HG03354 (cell line): ENCODE measurements around the gene TMEM205.
"Not testable (repeated sequence)": the region's sequence is repeated elsewhere in the genome, so short reads cannot be mapped to it uniquely, and the experiment has no call there.

Source experiments
- ATAC-seq: cut with Tn5 transposase; IDR thresholded peaks from one replicate; pipeline ENCODE4 v1.9.1; 2021; ENCODE audit warnings: mild to moderate bottlenecking; ENCODE audit not compliant: unreplicated experiment, poor library complexity, severe bottlenecking

Gene TMEM205

GRCh38 chr19:11346104-11346940, at the start of gene TMEM205, which contains the start of gene CCDC159:
TSS of gene TMEM205 (minus strand) at chr19:11346268. CDS start at chr19:11345619, 649 bp downstream.
TSS of gene CCDC159 (plus strand) at chr19:11346519. CDS start at chr19:11346607, 88 bp downstream.
- ATAC-seq = peak; percentile 90

DNA sequence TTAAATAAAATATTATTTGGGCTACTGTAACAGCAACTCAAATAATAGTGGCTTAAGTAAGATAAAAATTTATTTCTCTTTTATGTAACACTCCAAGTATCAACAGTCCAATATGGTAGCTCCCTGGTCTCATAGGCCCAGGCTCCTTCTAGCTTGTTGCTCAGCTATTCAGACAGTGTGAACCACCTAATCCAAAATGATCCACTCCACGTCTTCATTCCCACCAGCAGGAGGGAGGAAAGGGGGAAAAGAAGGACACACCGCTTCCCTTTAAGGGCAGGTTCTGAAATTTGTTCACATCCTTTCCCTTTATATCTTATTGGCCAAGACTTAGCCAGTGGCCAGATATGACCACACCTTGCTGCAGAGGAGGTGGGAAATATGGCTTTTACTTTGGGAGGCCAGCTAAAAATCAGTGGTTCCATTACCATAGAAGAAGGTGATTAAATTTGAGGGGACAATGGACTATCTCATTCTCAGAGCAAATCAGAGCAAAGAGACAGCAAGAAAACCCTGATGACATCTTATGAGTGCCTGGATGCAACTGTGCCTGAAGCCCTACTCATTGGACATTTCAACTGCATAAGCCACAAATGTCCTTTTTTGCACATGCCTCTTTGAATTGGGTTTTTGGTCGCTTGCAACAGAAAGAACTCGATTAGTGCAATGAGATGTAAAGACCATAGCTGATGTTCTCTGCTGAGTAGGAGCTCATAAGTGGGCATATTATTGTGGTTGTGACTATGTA, 45.0 kb upstream of the TMEM205 start:
- ATAC-seq = no peak

DNA sequence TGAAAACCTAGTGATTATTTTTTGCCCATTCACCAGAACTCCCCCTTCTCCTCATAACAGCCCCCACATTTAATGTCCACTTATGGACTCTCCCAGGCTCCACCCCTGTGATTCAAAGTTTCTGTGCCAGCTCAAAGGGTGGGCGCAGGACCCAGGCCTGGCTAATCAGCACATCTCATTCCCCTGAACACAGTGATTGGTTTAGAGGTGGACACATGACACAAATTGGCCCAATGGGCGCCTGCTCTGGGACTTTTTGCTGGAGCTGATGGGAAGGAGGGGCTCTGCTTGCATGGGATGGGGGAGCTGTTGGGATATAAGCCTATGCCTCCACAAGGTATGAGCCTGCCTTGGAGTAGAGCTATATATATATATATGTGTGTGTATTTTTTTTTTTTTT, 44.3 kb upstream of the TMEM205 start:
- ATAC-seq = no peak

GRCh38 chr19:11387162-11388034, 41.3 kb upstream of the TMEM205 start:
- ATAC-seq = no peak

- no peak for ATAC-seq
Observed at GRCh38 chr19:11384778-11385129, 38.7 kb upstream of the TMEM205 start.

DNA sequence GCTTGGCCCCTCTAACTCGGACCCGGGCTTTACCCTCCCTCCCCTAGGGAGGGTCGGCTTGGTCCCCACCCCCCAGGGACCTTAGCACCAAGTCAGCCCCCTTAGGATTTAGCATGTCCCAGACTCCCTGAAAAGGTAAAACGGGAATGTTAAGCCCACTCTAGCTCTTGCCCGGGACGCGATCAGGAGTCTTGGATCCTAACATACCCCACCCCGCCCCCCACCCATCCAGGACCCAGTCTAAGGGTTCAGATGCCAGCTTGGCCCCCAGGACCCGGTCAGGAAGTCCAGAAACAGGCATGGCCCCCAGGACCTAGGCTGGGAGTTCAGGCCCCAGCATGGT, 37.6 kb upstream of the TMEM205 start:
- no peak for ATAC-seq

DNA sequence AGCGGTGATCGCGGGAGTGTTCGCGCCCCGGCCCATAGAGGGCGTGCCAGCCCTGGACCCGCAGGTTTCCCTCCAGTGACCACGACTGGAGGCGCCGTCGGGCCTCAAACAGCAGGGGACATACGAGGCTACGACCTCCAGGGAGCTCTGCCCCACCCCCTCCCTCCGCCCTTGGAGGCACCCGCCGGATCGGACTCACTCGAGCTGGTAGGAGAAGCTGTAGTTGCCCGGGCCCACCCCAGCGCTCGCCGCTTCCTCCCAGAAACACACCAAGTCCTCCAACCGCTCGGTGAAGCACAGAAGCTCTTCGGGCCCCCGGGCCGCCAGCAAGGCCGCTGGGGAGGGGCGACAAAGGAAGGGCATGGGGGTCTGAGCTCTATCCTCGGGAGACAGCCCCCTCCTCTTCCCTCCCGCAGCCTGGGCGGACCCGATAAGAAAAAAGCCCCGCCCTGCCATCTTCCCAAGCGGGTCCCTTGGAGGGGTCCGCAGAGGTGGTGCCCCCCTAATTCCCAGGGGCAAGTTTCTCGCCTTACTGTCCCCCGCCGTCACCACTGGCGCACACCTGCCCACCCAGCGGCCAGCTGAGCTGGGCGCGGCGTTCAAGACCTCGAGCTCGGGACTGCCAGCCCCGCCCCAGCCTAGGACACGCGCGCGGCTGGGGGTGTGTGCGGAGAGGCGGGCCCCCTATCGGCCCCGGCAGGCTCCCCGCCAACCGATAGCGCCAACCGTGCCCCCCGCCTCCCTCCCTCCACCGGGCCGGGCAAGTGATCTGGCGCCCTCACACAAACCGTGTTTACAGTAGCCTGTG, 37.0 kb upstream of the TMEM205 start:
- ATAC-seq = no peak

DNA sequence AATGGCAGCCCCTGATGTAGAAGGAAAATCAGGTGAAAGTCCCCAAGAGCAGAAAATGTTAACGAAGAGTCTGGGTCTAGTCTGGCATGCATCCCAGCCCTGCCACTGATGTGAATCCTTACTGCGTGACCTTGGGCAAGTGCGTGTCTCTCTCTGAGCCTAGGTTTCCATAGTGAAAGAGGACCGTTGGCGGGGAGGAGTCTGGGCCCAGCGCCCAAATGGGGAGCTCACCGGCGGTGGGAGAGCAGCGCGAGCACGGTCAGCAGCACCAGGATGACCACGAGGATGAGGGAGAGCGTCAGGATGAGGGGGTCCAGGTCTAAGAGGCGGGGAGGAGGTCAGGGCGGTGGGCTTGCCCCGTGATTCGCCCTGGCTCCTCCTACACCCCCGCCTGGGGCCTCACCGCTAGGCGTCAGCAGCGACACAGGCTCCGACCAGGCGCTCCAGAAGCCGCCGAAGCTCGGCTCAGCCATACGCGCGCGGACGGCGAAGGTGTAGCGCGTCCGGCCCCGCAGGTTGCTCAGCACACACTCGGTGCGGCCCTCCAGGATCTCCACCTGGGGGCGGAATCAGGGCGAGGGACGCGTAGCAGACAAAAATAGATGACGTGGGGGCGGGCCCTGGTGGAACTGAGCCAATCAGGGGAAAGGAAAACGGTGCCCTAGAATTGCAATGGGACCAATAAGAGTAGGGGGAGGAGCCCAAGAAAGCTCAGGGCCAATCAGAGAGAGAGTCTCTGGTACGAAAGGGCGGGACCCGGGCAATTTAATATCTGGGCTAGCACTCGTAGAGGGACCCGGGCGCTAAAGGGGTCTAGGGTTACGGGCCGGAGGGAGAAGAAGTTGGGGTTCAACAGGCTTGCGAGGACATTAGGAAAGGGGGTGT, 34.8 kb upstream of the TMEM205 start:
- ATAC-seq = peak; percentile 85

- ATAC-seq = no peak
Observed at GRCh38 chr19:11379857-11380350, 33.8 kb upstream of the TMEM205 start.

GRCh38 chr19:11379269-11379845, 33.3 kb upstream of the TMEM205 start:
- ATAC-seq = not testable (repeated sequence)

DNA sequence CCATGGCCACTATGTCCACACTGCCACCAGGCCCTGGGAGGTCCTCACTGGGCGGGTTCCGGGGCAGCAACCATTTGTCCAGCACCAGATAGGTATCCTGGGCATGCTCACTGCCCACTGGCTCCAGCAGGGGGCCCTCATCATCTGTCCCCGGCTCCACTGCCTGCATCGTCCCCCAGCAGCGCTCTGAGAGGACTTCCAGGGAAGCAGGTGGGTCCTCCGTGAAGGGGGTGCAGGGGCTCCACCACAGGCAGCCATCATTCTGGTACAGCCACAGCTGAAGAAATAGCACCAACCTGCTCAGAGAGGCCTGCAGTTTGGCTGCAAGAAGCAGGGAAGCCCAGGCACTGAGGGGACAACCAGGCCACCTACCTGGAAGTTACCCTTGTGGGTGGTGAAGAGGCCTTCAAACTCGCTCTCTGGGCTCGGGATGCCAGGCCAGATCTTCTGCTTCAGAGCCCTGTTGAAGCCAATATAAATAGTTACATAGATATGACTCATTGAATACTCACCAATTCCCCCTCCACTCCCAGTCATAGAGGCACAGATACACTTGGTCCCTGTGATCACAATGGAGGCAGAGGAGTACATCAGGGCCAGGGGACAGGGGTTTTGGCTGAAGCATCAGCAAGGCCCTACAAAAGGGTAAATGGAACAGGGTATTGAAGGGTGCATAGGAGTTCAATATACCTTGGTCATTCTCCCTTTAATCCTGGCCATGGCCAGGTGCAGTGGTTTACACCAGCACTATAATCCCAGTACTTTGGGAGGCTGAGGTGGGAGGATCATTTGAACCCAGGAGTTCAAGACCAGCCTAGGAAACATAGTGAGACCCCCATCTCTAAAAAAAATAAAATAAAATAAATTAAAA, 32.5 kb upstream of the TMEM205 start:
- ATAC-seq = no peak

DNA sequence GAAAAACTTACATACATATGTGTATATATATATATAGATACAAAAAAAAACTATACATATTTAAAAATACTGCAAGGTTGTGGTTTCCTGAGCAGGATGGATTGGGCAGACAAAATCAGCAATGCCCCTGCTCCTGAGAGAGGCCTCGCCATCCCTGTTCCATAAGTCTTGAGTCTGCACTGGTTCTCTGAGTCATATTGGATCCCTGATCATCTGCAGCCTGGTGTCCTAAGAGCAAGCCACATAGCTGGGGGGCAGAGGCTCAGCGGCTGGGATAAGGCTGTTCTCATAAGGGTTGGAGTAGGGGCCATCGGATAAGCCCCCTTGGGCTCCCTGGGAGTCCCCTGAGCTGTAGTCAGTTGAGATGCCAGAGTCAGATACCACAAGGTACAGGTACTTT, 31.7 kb upstream of the TMEM205 start:
- no peak for ATAC-seq

DNA sequence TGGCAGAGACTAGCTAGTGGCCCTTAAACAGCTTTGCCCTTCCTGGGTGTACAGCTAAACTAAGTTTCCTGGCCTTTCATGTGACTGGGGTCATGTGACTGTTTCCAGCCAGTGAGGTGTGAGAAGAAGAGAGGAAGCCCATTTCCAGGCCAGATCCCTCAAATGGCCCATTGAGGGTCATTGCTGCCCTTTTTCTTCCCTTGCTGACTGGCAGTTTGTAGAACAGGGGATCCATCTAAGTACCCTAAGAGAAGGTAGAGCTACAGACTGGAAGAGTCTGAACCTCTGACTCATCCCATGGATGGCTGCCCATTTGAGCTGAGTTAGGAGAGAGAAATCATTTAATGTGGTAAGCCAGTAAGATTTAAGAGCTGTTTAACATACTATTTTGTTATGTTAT, 31.2 kb upstream of the TMEM205 start:
- no peak for ATAC-seq

GRCh38 chr19:11375143-11375948, 29.3 kb upstream of the TMEM205 start:
- ATAC-seq = no peak

DNA sequence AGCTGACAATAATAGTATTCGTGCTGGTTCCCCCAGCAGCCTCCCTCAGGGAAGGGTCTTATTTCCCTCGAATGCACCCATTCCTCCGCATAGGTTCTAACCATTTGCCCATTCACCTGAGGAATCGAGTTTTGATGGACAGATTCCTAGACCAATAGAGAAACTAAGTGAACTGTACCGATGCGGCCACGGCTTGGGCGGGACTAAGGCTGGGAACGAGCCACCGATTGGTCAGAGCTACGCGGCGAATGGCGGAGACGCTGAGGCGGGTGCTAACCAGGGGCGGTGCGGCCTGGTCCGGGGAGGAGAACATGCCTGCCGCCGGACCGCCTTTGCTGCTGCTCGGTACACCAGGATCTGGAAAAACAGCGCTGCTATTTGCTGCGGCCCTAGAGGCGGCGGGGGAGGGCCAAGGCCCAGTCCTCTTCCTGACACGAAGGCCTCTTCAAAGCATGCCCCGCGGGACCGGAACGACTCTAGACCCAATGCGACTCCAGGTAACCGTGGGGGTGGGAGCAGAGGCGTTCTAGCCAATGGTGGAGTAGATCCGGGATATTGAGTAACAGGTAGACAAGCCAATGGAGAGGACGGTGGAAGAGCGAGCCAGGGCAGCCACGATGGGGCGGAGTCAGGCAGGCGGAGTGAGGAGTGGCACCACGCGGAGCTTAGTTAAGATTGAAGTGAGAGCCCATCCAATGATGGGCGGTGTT, 28.5 kb upstream of the TMEM205 start, which contains the start of gene SWSAP1:
Gene SWSAP1, plus strand, starts transcription at position 234 of the 710 bp plus-strand sequence. Its CDS starts 15 bp downstream, at position 249.
- peak; percentile 85 for ATAC-seq
